ENCODE results near the gene ERFL.
"Not testable (repeated sequence)": the region's sequence is repeated elsewhere in the genome, so short reads cannot be mapped to it uniquely, and the experiment has no call there.

The ERFL gene

DNA sequence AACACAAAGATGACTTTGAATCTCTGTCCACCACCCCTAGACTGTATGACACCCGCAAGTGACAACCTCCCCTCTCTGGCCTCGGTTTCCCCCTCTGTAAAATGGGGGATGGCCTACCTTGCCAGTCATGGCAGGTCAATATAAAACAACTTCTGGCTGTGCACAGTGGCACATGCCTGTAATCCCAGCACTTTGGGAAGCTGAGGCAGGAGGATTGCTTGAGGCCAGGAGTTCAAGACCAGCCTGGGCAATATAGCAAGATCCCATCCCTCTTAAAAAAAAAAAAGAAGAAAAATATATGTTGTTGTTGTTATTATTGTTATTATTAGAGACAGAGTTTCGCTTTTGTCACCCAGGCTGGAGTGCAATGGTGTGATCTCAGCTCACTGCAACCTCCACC lies 52.3 kb downstream of the ERFL start:
- not testable (repeated sequence) for H3K27me3 ChIP-seq (ENCODE audit: control insufficient read depth in 1 of 2, insufficient read depth in 2 of 2, low read length in 2 of 2); H3K4me1 ChIP-seq (ENCODE audit: insufficient read depth, low read length); H3K27ac ChIP-seq (ENCODE audit: low read depth, low read length); H3K9ac ChIP-seq (ENCODE audit: low read length); H3K9me3 ChIP-seq (ENCODE audit: low read length); H3K4me3 ChIP-seq (ENCODE audit: low read depth in 1 of 2, low read length in 2 of 2)
- H3K36me3 ChIP-seq (ENCODE audit: insufficient read depth, low read length), result peaks cover 16% of the 10 kb centered on the region

DNA sequence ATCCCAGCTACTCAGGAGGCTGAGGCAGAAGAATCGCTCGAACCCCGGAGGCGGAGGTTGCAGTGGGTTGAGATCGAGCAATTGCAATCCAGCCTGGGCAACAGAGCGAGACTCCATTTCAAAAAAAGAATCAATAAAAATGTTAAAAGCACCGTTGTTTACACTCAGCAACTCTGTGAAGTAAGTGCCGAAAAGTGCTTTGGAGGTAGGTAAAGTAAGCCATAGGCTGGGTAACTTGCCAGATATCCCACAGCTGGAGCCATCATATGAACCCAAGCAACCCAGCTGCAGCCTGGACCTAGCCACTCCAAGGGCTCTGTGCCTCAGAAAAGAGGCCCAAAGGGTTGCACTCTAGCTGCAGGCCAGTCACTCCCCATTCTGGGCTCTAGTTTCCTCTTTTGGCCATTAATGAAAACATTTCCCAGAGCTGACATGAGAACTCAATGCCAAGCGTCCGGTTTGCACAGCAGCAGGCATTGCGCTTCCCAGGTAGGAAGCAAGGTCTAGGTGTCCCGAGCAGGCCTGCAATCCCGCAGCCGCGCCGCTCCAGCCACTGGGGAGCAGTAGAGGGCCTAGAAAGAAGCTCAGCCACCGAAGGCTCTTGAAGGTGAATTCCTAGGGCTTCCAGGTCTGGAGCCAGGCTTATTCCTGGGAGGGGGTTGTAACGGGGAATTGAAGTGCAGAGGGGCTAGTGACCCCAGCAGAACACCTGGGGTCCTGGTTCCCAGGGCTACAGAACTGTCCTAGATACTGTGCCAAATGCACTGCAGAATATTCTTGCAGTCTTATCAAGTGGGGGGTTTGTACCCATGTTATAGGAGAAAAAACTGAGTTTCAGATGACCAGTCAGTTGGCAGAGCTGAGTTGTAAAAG lies 55.2 kb downstream of the ERFL start:
- no peak overlapping the region for H3K4me3 ChIP-seq (ENCODE audit: low read depth in 1 of 2, low read length in 2 of 2)
- H3K36me3 ChIP-seq (ENCODE audit: insufficient read depth, low read length), result peaks cover 40% of the 10 kb centered on the region
- no peaks in the 10 kb centered on the region for H3K27me3 ChIP-seq (ENCODE audit: control insufficient read depth in 1 of 2, insufficient read depth in 2 of 2, low read length in 2 of 2)
- no peak overlapping the region for H3K9ac ChIP-seq (ENCODE audit: low read length)
- no peaks in the 10 kb centered on the region for H3K9me3 ChIP-seq (ENCODE audit: low read length)
- H3K4me1 ChIP-seq (ENCODE audit: insufficient read depth, low read length), result peaks cover 3% of the 10 kb centered on the region
- H3K27ac ChIP-seq (ENCODE audit: low read depth, low read length), result no peak overlapping the region

DNA sequence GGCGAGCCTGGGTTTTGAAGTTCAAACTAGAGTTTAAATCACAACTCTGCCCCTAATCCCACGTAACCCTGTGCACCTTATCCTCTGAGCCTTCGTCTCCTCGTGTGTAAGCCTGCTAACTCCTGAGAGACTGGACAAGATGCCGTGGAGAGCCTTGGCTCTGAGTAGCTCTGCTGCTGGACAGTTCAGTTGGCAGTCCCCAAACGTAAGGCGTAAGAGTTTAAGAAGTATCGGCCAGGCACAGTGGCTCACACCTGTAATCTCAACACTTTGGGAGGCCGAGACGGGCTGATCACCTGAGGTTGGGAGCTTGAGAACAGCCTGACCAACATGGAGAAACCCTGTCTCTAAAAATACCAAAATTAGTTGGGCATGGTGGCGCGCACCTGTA lies 55.9 kb downstream of the ERFL start:
- peaks cover 3% of the 10 kb centered on the region for H3K4me1 ChIP-seq (ENCODE audit: insufficient read depth, low read length)
- no peak overlapping the region for H3K27ac ChIP-seq (ENCODE audit: low read depth, low read length)
- H3K9ac ChIP-seq (ENCODE audit: low read length), result no peak overlapping the region
- no peaks in the 10 kb centered on the region for H3K27me3 ChIP-seq (ENCODE audit: control insufficient read depth in 1 of 2, insufficient read depth in 2 of 2, low read length in 2 of 2)
- H3K9me3 ChIP-seq (ENCODE audit: low read length), result no peaks in the 10 kb centered on the region
- no peak overlapping the region for H3K4me3 ChIP-seq (ENCODE audit: low read depth in 1 of 2, low read length in 2 of 2)
- H3K36me3 ChIP-seq (ENCODE audit: insufficient read depth, low read length), result peaks cover 44% of the 10 kb centered on the region

DNA sequence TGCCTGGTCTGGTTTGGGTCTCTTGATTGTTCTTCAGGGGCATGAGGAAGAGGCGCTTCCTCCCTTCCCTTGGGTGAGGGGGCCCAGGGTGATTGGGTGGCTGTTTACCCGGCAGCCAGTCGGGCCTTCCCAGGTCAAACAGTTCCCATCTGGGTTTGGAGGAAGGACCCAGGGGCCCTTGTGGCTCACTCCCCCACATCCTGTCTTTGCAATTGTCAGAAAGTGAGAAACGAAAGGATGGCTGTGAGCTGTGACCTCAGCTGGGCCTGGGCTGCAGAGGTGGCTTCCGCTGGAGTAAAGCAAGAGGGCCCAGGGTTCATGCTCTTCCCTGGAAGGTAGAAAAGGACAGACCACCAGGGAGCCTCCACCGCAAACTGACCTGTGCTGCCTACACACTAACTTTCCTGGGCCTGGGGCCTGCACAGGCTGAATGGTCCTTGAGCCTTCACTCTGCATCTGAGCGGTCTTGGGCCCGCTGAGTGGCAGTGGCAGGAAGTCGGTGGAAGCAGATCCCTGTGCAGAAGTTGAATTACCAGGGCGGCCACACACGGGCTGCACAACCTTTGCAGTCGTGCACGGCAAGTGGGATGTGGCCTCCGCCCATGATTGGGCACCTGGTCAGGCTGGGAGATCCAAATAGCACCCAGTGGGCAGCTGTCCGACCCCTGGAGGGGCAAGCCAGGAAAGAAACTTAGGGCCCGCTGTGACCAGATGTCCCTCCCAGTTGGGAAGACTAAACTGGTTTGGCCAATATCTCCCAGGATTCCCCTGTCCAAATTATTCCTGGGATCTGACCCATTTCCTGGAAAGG lies 56.5 kb downstream of the ERFL start:
- Histone ChIP-seq H3K4me1 (ENCODE audit: insufficient read depth, low read length) (peaks cover 3% of the 10 kb centered on the region), H3K9ac (ENCODE audit: low read length) (no peak overlapping the region), H3K9me3 (ENCODE audit: low read length) (no peaks in the 10 kb centered on the region), H3K27ac (ENCODE audit: low read depth, low read length) (no peak overlapping the region), H3K4me3 (ENCODE audit: low read depth in 1 of 2, low read length in 2 of 2) (no peak overlapping the region), H3K27me3 (ENCODE audit: control insufficient read depth in 1 of 2, insufficient read depth in 2 of 2, low read length in 2 of 2) (no peaks in the 10 kb centered on the region), H3K36me3 (ENCODE audit: insufficient read depth, low read length) (peaks cover 44% of the 10 kb centered on the region)

DNA sequence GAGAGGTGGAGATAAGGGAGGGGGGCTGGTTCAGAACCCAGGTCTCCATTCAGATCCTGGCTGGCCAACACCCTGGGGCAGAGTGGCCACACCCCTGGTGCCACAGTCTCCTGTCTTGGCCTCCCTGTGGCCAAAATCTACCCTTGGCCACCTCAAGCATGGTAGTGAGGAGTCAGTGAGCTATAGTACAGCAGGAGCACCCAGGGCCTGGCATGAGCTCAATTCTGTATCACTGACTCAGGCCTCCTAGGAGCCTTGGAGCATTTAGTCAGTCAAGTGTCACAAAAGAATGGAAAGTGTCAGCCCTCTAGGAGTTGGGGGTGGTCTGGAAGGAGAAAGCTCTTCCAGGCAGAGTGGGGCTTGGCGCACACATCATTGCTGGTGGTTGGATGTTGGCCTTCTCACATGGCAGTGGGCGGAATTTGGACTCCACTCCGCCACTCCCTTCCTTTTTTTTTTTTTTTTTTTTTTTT lies 57.8 kb downstream of the ERFL start:
- peaks cover 3% of the 10 kb centered on the region for H3K4me1 ChIP-seq (ENCODE audit: insufficient read depth, low read length)
- no peaks in the 10 kb centered on the region for H3K9me3 ChIP-seq (ENCODE audit: low read length)
- H3K27ac ChIP-seq (ENCODE audit: low read depth, low read length), result no peak overlapping the region
- H3K36me3 ChIP-seq (ENCODE audit: insufficient read depth, low read length), result peaks cover 52% of the 10 kb centered on the region
- H3K27me3 ChIP-seq (ENCODE audit: control insufficient read depth in 1 of 2, insufficient read depth in 2 of 2, low read length in 2 of 2), result no peaks in the 10 kb centered on the region
- H3K9ac ChIP-seq (ENCODE audit: low read length), result no peak overlapping the region
- no peak overlapping the region for H3K4me3 ChIP-seq (ENCODE audit: low read depth in 1 of 2, low read length in 2 of 2)

DNA sequence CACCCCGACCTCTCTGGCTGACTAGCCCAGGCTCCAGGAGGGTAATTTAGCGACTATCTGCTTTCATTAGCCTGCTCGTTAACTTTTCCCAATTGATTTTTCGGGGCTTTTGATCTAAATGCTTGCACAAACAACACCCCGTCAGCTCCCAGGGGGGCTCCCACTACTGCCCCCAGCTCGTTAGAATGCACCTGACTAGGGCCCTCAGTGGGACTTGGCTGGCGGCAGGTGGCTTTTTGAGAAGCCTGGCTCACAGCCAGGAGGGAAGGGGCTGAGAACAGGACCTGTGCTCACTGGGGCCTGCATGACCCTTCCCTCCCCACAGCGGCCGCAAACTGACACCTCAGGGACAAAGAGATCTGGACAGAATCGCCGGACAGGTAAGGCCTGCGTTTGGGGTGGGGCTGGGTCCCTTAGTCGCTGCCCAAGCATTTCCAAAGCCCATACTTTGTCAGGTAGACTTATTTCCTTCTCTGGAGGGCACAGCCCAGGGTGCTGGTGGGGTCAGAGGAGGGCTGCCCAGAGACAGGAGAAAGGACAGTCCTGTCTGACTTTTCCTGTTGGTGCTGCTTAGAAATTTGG lies 58.8 kb downstream of the ERFL start:
- no peak overlapping the region for H3K9ac ChIP-seq (ENCODE audit: low read length)
- H3K9me3 ChIP-seq (ENCODE audit: low read length), result no peaks in the 10 kb centered on the region
- H3K4me1 ChIP-seq (ENCODE audit: insufficient read depth, low read length), result peaks cover 4% of the 10 kb centered on the region
- H3K36me3 ChIP-seq (ENCODE audit: insufficient read depth, low read length), result peaks cover 60% of the 10 kb centered on the region
- no peaks in the 10 kb centered on the region for H3K27me3 ChIP-seq (ENCODE audit: control insufficient read depth in 1 of 2, insufficient read depth in 2 of 2, low read length in 2 of 2)
- no peak overlapping the region for H3K27ac ChIP-seq (ENCODE audit: low read depth, low read length)
- no peak overlapping the region for H3K4me3 ChIP-seq (ENCODE audit: low read depth in 1 of 2, low read length in 2 of 2)

DNA sequence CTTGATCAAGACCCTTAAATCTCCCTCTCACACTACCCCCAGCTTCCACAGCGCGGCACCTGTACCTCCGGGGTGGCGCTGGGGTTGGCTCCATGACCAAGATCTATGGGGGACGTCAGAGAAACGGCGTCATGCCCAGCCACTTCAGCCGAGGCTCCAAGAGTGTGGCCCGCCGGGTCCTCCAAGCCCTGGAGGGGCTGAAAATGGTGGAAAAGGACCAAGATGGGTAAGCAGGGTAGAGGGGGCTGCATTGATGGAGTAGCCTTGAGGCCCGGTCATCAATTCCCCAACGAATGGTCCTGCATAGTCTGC lies 59.3 kb downstream of the ERFL start:
- Histone ChIP-seq H3K27me3 (ENCODE audit: control insufficient read depth in 1 of 2, insufficient read depth in 2 of 2, low read length in 2 of 2) (no peaks in the 10 kb centered on the region), H3K36me3 (ENCODE audit: insufficient read depth, low read length) (peaks cover 66% of the 10 kb centered on the region), H3K4me1 (ENCODE audit: insufficient read depth, low read length) (peaks cover 9% of the 10 kb centered on the region), H3K9me3 (ENCODE audit: low read length) (no peaks in the 10 kb centered on the region), H3K9ac (ENCODE audit: low read length) (no peak overlapping the region), H3K4me3 (ENCODE audit: low read depth in 1 of 2, low read length in 2 of 2) (no peak overlapping the region), H3K27ac (ENCODE audit: low read depth, low read length) (no peak overlapping the region)

DNA sequence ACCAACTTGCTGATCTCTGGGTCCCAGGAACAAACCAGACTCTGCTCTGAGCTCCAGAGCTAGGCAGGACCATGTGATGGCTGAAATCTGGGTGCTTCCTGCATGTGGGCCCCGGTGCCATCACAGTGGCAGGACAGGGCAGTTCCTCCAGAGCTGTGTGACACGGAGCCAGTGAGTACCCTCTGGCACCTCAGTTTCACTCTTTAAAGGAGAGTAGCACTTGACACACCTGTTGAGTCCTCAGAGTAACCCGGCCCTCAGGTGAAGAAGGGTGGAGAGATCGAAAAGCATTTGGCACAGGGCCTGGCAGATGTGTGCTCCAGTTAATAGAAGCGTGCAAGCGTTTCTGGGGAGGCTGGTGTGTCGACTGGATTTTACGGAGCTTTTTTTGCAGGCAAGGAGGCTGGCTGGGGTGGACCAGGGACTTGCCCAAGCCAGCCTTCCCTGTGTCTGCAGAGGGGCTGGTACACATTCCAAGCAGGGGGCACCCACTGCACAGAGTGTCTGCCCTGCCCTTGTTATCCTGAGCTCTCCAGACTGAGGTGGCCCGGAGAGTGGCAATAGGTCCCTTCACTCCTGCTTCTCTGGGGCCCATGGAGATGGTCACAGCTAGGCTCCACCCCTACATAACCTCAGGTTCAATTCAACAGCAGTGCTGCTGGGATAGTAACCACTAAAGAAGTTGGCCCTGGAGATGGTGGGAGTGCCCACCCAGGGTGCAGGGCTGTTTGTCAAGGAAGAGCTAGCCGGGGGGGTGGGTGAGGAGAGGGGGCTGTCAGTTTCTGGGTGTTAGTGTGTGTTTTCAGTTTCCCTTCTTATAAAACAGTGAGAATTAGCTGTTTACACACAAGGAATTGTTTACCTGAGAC lies 59.9 kb downstream of the ERFL start:
- Histone ChIP-seq H3K9me3 (ENCODE audit: low read length) (no peaks in the 10 kb centered on the region), H3K27ac (ENCODE audit: low read depth, low read length) (no peak overlapping the region), H3K36me3 (ENCODE audit: insufficient read depth, low read length) (peaks cover 70% of the 10 kb centered on the region), H3K4me3 (ENCODE audit: low read depth in 1 of 2, low read length in 2 of 2) (no peak overlapping the region), H3K27me3 (ENCODE audit: control insufficient read depth in 1 of 2, insufficient read depth in 2 of 2, low read length in 2 of 2) (no peaks in the 10 kb centered on the region), H3K9ac (ENCODE audit: low read length) (no peak overlapping the region), H3K4me1 (ENCODE audit: insufficient read depth, low read length) (peaks cover 9% of the 10 kb centered on the region)

DNA sequence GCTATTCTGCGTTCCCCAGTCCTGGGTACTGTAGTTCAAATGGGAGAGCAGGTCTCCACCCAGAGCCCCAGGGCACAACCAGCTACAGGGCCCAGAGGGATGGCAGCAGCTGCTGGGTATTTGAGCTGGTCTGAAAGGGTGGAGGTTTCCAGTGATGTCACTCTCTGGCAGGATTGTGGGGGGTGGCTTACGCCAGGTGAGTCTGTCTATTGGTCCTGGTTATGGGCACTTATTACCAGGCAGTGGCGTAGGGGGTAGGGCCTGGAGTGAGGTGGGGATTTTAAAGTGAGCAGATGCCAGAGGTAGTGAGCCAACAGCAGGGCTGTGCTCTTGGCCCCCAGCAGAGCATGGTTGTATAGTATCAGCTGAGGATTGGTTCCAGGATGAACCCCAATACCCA lies 62.0 kb downstream of the ERFL start:
- H3K4me1 ChIP-seq (ENCODE audit: insufficient read depth, low read length), result peaks cover 29% of the 10 kb centered on the region
- no peak overlapping the region for H3K9ac ChIP-seq (ENCODE audit: low read length)
- no peaks in the 10 kb centered on the region for H3K27me3 ChIP-seq (ENCODE audit: control insufficient read depth in 1 of 2, insufficient read depth in 2 of 2, low read length in 2 of 2)
- H3K4me3 ChIP-seq (ENCODE audit: low read depth in 1 of 2, low read length in 2 of 2), result no peak overlapping the region
- H3K36me3 ChIP-seq (ENCODE audit: insufficient read depth, low read length), result peaks cover 77% of the 10 kb centered on the region
- no peak overlapping the region for H3K27ac ChIP-seq (ENCODE audit: low read depth, low read length)
- H3K9me3 ChIP-seq (ENCODE audit: low read length), result no peaks in the 10 kb centered on the region

DNA sequence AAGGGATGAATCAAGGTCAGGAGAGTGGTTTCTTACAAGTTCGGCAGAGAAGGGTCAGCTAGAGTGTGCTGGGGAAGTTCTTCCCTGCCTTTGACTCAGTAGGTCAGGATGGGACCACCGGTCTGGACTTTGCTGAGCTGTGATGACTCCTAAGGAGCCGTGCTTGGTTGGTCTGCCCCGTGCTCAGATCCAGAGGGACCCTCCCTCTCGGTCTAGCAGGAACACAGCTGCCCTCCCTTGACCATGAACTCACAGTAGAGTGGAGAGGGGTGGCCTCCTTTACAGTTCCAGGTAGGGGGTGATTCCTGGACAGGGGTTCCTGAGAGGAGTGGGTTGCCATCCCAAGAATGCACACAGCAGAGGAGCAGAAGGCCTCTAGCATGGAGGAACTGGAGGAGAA lies 63.9 kb downstream of the ERFL start:
- Histone ChIP-seq H3K4me1 (ENCODE audit: insufficient read depth, low read length) (peaks cover 36% of the 10 kb centered on the region), H3K36me3 (ENCODE audit: insufficient read depth, low read length) (peaks cover 68% of the 10 kb centered on the region), H3K9ac (ENCODE audit: low read length) (no peak overlapping the region), H3K4me3 (ENCODE audit: low read depth in 1 of 2, low read length in 2 of 2) (no peak overlapping the region), H3K27ac (ENCODE audit: low read depth, low read length) (no peak overlapping the region), H3K27me3 (ENCODE audit: control insufficient read depth in 1 of 2, insufficient read depth in 2 of 2, low read length in 2 of 2) (no peaks in the 10 kb centered on the region), H3K9me3 (ENCODE audit: low read length) (no peaks in the 10 kb centered on the region)

Data from muscle layer of colon (tissue), 2 donors.